ENCODE results near the gene LRRC49.

- TF ChIP-seq, protein P1, sequence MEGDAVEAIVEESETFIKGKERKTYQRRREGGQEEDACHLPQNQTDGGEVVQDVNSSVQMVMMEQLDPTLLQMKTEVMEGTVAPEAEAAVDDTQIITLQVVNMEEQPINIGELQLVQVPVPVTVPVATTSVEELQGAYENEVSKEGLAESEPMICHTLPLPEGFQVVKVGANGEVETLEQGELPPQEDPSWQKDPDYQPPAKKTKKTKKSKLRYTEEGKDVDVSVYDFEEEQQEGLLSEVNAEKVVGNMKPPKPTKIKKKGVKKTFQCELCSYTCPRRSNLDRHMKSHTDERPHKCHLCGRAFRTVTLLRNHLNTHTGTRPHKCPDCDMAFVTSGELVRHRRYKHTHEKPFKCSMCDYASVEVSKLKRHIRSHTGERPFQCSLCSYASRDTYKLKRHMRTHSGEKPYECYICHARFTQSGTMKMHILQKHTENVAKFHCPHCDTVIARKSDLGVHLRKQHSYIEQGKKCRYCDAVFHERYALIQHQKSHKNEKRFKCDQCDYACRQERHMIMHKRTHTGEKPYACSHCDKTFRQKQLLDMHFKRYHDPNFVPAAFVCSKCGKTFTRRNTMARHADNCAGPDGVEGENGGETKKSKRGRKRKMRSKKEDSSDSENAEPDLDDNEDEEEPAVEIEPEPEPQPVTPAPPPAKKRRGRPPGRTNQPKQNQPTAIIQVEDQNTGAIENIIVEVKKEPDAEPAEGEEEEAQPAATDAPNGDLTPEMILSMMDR (conservative IDR thresholded peaks at IDR 0.05; ENCODE audit: low read depth, low read length) = no peak
- TF ChIP-seq EZH2 (IDR thresholded peaks at IDR 0.05; ENCODE audit: borderline replicate concordance, low read depth, low read length, poor library complexity, severe bottlenecking) = no peak
Measured at GRCh38 chr15:71085809-71086208, 193.2 kb downstream of the LRRC49 start.
